KMS-11 (cell line): ENCODE data around the gene USP10.

Source experiments
- H2AFZ ChIP-seq: fragments of 200-600 bp; sonication (generic); 2 replicates; pipeline ENCODE4 v1.6.1; 2016; ENCODE audit warnings: antibody characterized with exemption, mixed run types, low read depth
- H3K27ac ChIP-seq: fragments of 200-600 bp; sonication (generic); 2 replicates; pipeline ENCODE4 v1.6.1; 2016; ENCODE audit warnings: mild to moderate bottlenecking, mixed run types
- H3K27me3 ChIP-seq: fragments of 200-600 bp; sonication (generic); 2 replicates; pipeline ENCODE4 v1.6.1; 2017; ENCODE audit warnings: mild to moderate bottlenecking, low read depth, mixed run types, moderate library complexity; ENCODE audit not compliant: insufficient read depth
- H3K36me3 ChIP-seq: fragments of 200-600 bp; sonication (generic); 2 replicates; pipeline ENCODE4 v1.6.1; 2017; ENCODE audit warnings: mild to moderate bottlenecking, mixed run types; ENCODE audit not compliant: insufficient read depth
- H3K4me1 ChIP-seq: fragments of 200-600 bp; sonication (generic); 2 replicates; pipeline ENCODE4 v1.6.1; 2016; ENCODE audit warnings: mild to moderate bottlenecking, low read depth, mixed run types; ENCODE audit not compliant: poor library complexity, severe bottlenecking
- H3K4me2 ChIP-seq: fragments of 200-600 bp; sonication (generic); 2 replicates; pipeline ENCODE4 v1.7.0; 2016; ENCODE audit warnings: mild to moderate bottlenecking, mixed run types
- H3K4me3 ChIP-seq: fragments of 200-600 bp; sonication (generic); IDR thresholded peaks from 2 replicates; pipeline ENCODE4 v1.6.1; 2017; ENCODE audit warnings: low read depth, low read length, mixed read lengths; ENCODE audit not compliant: insufficient read depth
- H3K79me2 ChIP-seq: fragments of 200-600 bp; sonication (generic); 2 replicates; pipeline ENCODE4 v1.6.1; 2016; ENCODE audit warnings: low read depth, mixed run types; ENCODE audit not compliant: insufficient read depth
- H3K9ac ChIP-seq: fragments of 200-600 bp; sonication (generic); 2 replicates; pipeline ENCODE4 v1.6.1; 2016; ENCODE audit warnings: mild to moderate bottlenecking, mixed run types
- H4K20me1 ChIP-seq: fragments of 200-600 bp; sonication (generic); 2 replicates; pipeline ENCODE4 v1.6.1; 2016; ENCODE audit warnings: mild to moderate bottlenecking, mixed run types; ENCODE audit not compliant: insufficient read depth
- TF ChIP-seq, protein P1 (sequence below): fragments of 200-600 bp; sonication (generic); conservative IDR thresholded peaks from 2 replicates; pipeline ENCODE4 v1.6.1; 2017; ENCODE audit warnings: low read depth, mild to moderate bottlenecking, antibody characterized with exemption, low read length, moderate library complexity, mixed read lengths

Gene USP10

DNA sequence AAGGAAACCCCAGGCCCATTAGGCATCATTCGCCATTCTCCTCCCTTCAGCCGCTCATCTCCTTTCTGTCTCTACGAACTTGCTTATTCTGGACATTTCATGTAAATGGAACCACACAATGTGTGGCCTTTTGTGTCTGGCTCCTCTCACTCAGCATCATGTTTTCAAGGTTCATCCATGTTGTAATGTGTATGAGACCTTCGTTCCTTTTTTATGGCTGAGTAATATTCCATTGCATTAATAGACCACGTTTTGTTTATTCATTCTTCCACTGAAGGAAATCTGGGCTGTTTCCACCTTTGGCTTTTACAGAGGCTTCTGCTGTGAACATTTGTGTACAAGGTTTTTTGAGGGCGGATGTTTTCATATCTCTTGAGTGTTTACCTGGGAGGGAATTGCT, 123.2 kb downstream of the USP10 start:
- peaks cover 77% of the 10 kb centered on the region for H3K27me3 ChIP-seq
- H3K79me2 ChIP-seq = no peaks in the 10 kb centered on the region
- no peaks in the 10 kb centered on the region for H3K36me3 ChIP-seq
- no peaks in the 10 kb centered on the region for H3K4me1 ChIP-seq
- no peak overlapping the region for H2AFZ ChIP-seq
- H3K4me3 ChIP-seq = no peak overlapping the region
- H3K27ac ChIP-seq = no peak overlapping the region
- TF ChIP-seq, protein P1, sequence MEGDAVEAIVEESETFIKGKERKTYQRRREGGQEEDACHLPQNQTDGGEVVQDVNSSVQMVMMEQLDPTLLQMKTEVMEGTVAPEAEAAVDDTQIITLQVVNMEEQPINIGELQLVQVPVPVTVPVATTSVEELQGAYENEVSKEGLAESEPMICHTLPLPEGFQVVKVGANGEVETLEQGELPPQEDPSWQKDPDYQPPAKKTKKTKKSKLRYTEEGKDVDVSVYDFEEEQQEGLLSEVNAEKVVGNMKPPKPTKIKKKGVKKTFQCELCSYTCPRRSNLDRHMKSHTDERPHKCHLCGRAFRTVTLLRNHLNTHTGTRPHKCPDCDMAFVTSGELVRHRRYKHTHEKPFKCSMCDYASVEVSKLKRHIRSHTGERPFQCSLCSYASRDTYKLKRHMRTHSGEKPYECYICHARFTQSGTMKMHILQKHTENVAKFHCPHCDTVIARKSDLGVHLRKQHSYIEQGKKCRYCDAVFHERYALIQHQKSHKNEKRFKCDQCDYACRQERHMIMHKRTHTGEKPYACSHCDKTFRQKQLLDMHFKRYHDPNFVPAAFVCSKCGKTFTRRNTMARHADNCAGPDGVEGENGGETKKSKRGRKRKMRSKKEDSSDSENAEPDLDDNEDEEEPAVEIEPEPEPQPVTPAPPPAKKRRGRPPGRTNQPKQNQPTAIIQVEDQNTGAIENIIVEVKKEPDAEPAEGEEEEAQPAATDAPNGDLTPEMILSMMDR = no peak
- no peak overlapping the region for H3K9ac ChIP-seq
- no peaks in the 10 kb centered on the region for H4K20me1 ChIP-seq
- H3K4me2 ChIP-seq = no peak overlapping the region

DNA sequence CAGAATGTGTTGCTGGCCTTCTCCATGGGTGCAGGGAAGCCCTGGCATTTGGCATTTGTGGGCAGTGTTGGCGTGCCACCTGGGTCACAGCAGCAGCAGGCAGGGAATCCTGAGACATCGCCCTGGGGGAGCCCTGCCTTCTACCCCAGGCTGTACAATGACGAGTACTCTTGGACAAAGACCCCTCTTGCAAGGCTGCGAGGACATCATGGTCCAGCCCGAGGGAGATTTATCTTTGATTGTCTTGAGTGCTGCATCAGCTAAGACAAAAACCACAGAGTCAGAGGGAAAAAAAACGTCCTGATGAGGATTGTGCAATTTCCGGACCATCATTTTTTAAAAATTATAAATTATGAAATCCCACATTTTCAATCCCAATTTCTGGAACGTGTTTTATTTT, 123.7 kb downstream of the USP10 start:
- Histone ChIP-seq H3K27me3 (peaks cover 82% of the 10 kb centered on the region), H4K20me1 (no peaks in the 10 kb centered on the region), H3K4me2 (no peak overlapping the region), H3K9ac (no peak overlapping the region), H3K27ac (no peak overlapping the region), H3K4me3 (no peak overlapping the region), H2AFZ (no peak overlapping the region), H3K79me2 (no peaks in the 10 kb centered on the region), H3K4me1 (no peaks in the 10 kb centered on the region), H3K36me3 (no peaks in the 10 kb centered on the region)
- TF ChIP-seq, protein P1 = no peak

DNA sequence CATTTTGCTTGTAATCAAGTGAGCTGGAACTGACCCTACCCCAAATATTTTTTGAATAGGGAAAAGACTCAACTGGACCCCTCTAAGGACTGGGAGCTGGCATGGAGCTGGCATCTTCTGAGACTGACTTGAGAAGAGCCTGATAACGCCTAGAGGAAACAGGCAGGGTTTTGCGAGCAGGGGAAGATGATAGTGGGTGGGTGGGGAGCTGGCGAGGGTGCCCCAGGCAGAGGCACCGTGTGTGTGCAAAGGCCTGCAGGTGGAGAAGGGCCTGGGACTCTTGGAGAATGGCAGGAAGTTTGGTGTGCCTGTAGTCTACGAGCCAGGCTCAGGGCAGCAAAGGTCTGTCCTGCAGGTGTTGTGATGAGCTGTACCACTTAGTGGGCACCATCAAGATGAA, 124.1 kb downstream of the USP10 start:
- no peaks in the 10 kb centered on the region for H3K4me1 ChIP-seq
- TF ChIP-seq, protein P1 = no peak
- no peaks in the 10 kb centered on the region for H3K79me2 ChIP-seq
- no peaks in the 10 kb centered on the region for H3K36me3 ChIP-seq
- peaks cover 86% of the 10 kb centered on the region for H3K27me3 ChIP-seq
- H2AFZ ChIP-seq = no peak overlapping the region
- no peaks in the 10 kb centered on the region for H4K20me1 ChIP-seq
- H3K4me2 ChIP-seq = no peak overlapping the region
- no peak overlapping the region for H3K4me3 ChIP-seq
- H3K9ac ChIP-seq = no peak overlapping the region
- H3K27ac ChIP-seq = no peak overlapping the region

DNA sequence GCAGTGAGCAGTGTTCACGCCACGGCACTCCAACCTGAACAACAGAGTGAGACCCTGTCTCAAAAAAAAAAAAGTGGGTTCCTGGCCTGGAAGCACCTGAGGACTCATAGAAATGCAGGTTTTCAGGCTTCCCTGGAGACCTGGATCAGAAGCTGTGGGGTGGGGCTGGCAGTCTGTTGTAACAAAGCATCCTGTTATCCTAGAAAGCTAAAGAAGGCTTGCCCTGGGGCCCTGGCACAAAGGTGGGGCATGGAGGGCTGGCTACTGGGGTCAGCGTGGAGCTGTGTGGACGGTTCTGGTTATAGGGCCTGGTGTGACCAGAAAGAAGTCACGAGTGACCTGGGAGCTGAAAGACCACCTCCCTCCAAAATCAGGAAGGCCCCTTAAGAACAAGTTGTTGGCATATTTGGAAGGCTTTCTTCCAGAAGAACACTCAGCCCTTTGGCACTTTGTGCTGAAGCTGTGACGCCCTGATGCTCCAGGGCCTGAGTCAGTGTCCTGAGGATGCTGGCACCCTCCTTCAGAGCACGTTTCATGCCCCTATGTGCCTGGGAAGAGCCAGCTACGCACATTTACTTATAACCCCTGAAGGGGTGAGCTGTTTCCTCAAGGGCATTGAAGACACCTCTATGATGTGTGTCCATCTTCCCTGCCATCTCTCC, 126.2 kb downstream of the USP10 start:
- Histone ChIP-seq H3K4me3 (no peak overlapping the region), H3K36me3 (no peaks in the 10 kb centered on the region), H3K9ac (no peak overlapping the region), H3K27me3 (peaks cover 99% of the 10 kb centered on the region), H3K79me2 (no peaks in the 10 kb centered on the region), H4K20me1 (no peaks in the 10 kb centered on the region), H3K4me1 (no peaks in the 10 kb centered on the region), H2AFZ (no peak overlapping the region), H3K27ac (no peak overlapping the region), H3K4me2 (no peak overlapping the region)
- TF ChIP-seq, protein P1 = no peak
